Heart right ventricle (tissue), 16 donors: ENCODE data around the gene MATCAP1. TPM values are rescaled to one million over a fixed set of nuclear protein-coding genes. Genes with fewer than 3 reads are reported as not detected.

ENCODE experiments used
- ATAC-seq, 8 donors: fragments of 200-7000 bp; cut with Tn5 transposase; one replicate each; pipeline ENCODE4 v1.9.1; 2020; ENCODE audit warnings: mild to moderate bottlenecking in 8 of 8, moderate library complexity in 8 of 8, moderate number of reproducible peaks in 1 of 8
- DNase-seq, 2 donors: peaks; one replicate each; pipeline ENCODE4 v3.0.0-alpha.2; 2020
- H3K27ac ChIP-seq, 10 donors: fragments of 200-600 bp; sonication (generic) in 2 of 10; one replicate each; pipeline versions ENCODE4 v1.5.0 to v1.8.0; 2020 to 2022; ENCODE audit warnings: mild to moderate bottlenecking in 3 of 10
- H3K27me3 ChIP-seq, 7 donors: fragments of 200-600 bp; one replicate each; pipeline ENCODE4 v1.8.0; 2021 to 2022; ENCODE audit warnings: mild to moderate bottlenecking in 2 of 7
- H3K36me3 ChIP-seq, 9 donors: fragments of 200-600 bp; sonication (generic) in 1 of 9; one replicate each; pipeline versions ENCODE4 v1.5.0 to v1.8.0; 2020 to 2022; ENCODE audit warnings: mild to moderate bottlenecking in 2 of 9
- H3K4me1 ChIP-seq, 9 donors: fragments of 200-600 bp; sonication (generic) in 1 of 9; one replicate each; pipeline versions ENCODE4 v1.5.0 to v1.8.0; 2020 to 2022; ENCODE audit warnings: mild to moderate bottlenecking in 4 of 9
- H3K4me3 ChIP-seq, 10 donors: fragments of 200-600 bp; sonication (generic) in 2 of 10; one replicate each; pipeline versions ENCODE4 v1.5.0 to v1.8.0; 2020 to 2022; ENCODE audit warnings: mild to moderate bottlenecking in 7 of 10, moderate library complexity in 2 of 10
- H3K9me3 ChIP-seq, 11 donors: fragments of 200-600 bp in 10 of 11; sonication (generic) in 2 of 11; one replicate each; pipeline versions ENCODE4 v1.5.0 to v1.8.0; 2013 to 2022; ENCODE audit warnings: mild to moderate bottlenecking in 2 of 11, control low read depth in 1 of 11, moderate library complexity in 1 of 11
- CTCF ChIP-seq, 9 donors: fragments of 200-600 bp; sonication (generic) in 2 of 9; IDR thresholded peaks; one replicate each; pipeline versions ENCODE4 v1.5.0 to v1.8.0; 2021 to 2022; ENCODE audit warnings: antibody characterized with exemption in 9 of 9, mild to moderate bottlenecking in 5 of 9, moderate library complexity in 1 of 9
- WGBS, 2 donors: extraction: QIAGEN DNeasy Blood & Tissue Kit; methylation state at CpG; one replicate each; pipeline ENCODE4 v1.1.7; 2013; ENCODE audit warnings: inconsistent platforms in 1 of 2; 5-methylcytosine and 5-hydroxymethylcytosine counted together
- intact Hi-C, 10 donors: fragments of 100-400 bp; cut with DNase I; formaldehyde crosslinking; loops; one replicate each; pipeline versions ENCODE4 v1.11.1 to v1.14.2; 2022
- polyA plus RNA-seq, 2 donors: library from polyadenylated mRNA; stranded (reverse); fragments of 200-250 nt; gene quantifications; one replicate each; pipeline ENCODE4 v1.2.3, GENCODE V29; 2013
- total RNA-seq, 10 donors: library from RNA; stranded (reverse); fragmentation: NEBNext Ultra II Directional in 3 of 10; extraction: Animal tissue kit (Norgen Biotek cat#: 25700) in 3 of 10; gene quantifications; one replicate each; pipeline versions ENCODE4 v1.2.1 to v1.2.4, GENCODE V29; 2021 to 2023
- donor health status: Arrhythmogenic right ventricular cardiomyopathy.
- donor health status: ischemic (EF 13 %, LVEDD 7.1; RV severe dilation, severe dysfunction).
- donor health status: healthy with polysubstance abuse.
- donor health status: DM: no; HTN: yes; CAD: no.
- donor health status: DM: no; HTN: no; CAD: no.
- donor health status: ischemic (EF 25% LVEDD 6.9; RV normal size, moderate dysfunction).
- donor health status: ischemic (EF 25% LVEDD 5.7; RV mildly dilated, moderate dysfunction).
- donor health status: healthy.
- donor health status: DM: yes; HTN: yes; CAD: no.
- donor health status: Ischemic cardiomyopathy.
- donor health status: ischemic (EF 35%, LVEDD 5.7; RV mildly dilated, moderate dysfunction).
- donor health status: nonischemic (EF 11% LVEDD 7.7; RV severe dilation, severe dysfunction).
- donor health status: DM: yes; HTN: yes; CAD: no.
- donor health status: PGD.
- donor health status: ischemic (EF 29% LVEDD 5.4; RV normal size, mild dysfunction).
- donor health status: nonischemic (EF 23%, LVEDD 6.1; RV moderate dilation, normal function).

MATCAP1 gene
- total and polyA plus RNA-seq, 12 donors, result 8.0 to 30.9 (median 13.1) TPM

- no peak for DNase-seq
- no peaks in the 10 kb centered on the region for H3K9me3 ChIP-seq
- TF ChIP-seq CTCF (IDR thresholded peaks at IDR 0.05), result no peak
- WGBS, 2 donors, result 95 to 96% methylated on average over 8 of the region's 8 CpGs
- peaks cover 0 to 56% (median 4%) of the 10 kb centered on the region in 9 donors for H3K36me3 ChIP-seq
- intact Hi-C loops, result no loop called here
- H3K4me1 ChIP-seq, result no peaks in the 10 kb centered on the region
- H3K27me3 ChIP-seq, result no peaks in the 10 kb centered on the region
- ATAC-seq, result no peak
- H3K4me3 ChIP-seq, result no peak overlapping the region
- H3K27ac ChIP-seq, result no peak overlapping the region
Measured at GRCh38 chr16:67206129-67206837, 22.5 kb upstream of the MATCAP1 start.

- DNase-seq, result no peak
- H3K4me1 ChIP-seq, result peaks cover 0 to 8% (median 1%) of the 10 kb centered on the region in 9 donors
- H3K36me3 ChIP-seq, result peaks cover 0 to 68% (median 4%) of the 10 kb centered on the region in 9 donors
- no peak for TF ChIP-seq CTCF (IDR thresholded peaks at IDR 0.05)
- H3K4me3 ChIP-seq, result no peak overlapping the region
- intact Hi-C loops, result no loop called here
- H3K9me3 ChIP-seq, result no peaks in the 10 kb centered on the region
- 78 to 81% methylated on average over 4 of the region's 4 CpGs for WGBS, 2 donors
- H3K27ac ChIP-seq, result no peak overlapping the region
- ATAC-seq, result no peak
- no peaks in the 10 kb centered on the region for H3K27me3 ChIP-seq
Measured at GRCh38 chr16:67204076-67204475, 20.3 kb upstream of the MATCAP1 start.

GRCh38 chr16:67202956-67203493 lies 19.3 kb upstream of the MATCAP1 start:
- peaks cover 0 to 77% (median 5%) of the 10 kb centered on the region in 9 donors for H3K36me3 ChIP-seq
- no peaks in the 10 kb centered on the region for H3K27me3 ChIP-seq
- no peak overlapping the region for H3K27ac ChIP-seq
- 87 to 93% methylated on average over 23 of the region's 23 CpGs for whole genome bisulfite sequencing, 2 donors
- no peaks in the 10 kb centered on the region for H3K9me3 ChIP-seq
- ATAC-seq, result no peak
- H3K4me3 ChIP-seq, result no peak overlapping the region
- intact Hi-C loops, result no loop called here
- TF ChIP-seq CTCF (IDR thresholded peaks at IDR 0.05), result no peak
- peaks cover 0 to 17% (median 11%) of the 10 kb centered on the region in 9 donors for H3K4me1 ChIP-seq
- DNase-seq, result no peak

GRCh38 chr16:67202426-67202825 lies 18.7 kb upstream of the MATCAP1 start:
- ATAC-seq, result no peak
- TF ChIP-seq CTCF (IDR thresholded peaks at IDR 0.05), result no peak
- no peak overlapping the region for H3K27ac ChIP-seq
- peaks cover 0 to 77% (median 11%) of the 10 kb centered on the region in 9 donors for H3K36me3 ChIP-seq
- no peaks in the 10 kb centered on the region for H3K9me3 ChIP-seq
- intact Hi-C loops, result no loop called here
- peaks cover 0 to 23% (median 11%) of the 10 kb centered on the region in 9 donors for H3K4me1 ChIP-seq
- no peak overlapping the region for H3K4me3 ChIP-seq
- no peaks in the 10 kb centered on the region for H3K27me3 ChIP-seq
- 95 to 96% methylated on average over 12 of the region's 12 CpGs for WGBS, 2 donors
- DNase-seq, result no peak
